A673 (cell line): ENCODE data around the gene PIP4K2A.

Experiments
- CTCF ChIP-seq: fragments of 300-800, 200-600 bp; sonication (generic); conservative IDR thresholded peaks from 2 replicates; pipeline ENCODE4 v1.5.1; 2017; ENCODE audit warnings: low read depth, mild to moderate bottlenecking, antibody characterized with exemption, low read length, moderate library complexity, mixed read lengths
- EZH2 ChIP-seq: fragments of 200-600 bp; sonication (generic); IDR thresholded peaks from 2 replicates; pipeline ENCODE4 v1.6.1; 2017; ENCODE audit warnings: borderline replicate concordance, low read depth, mild to moderate bottlenecking, mixed read lengths, antibody characterized with exemption, low read length; ENCODE audit not compliant: poor library complexity, severe bottlenecking

- TF ChIP-seq CTCF, result no peak
- no peak for TF ChIP-seq EZH2
Measured at GRCh38 chr10:22617051-22617450, 97.3 kb downstream of the PIP4K2A start.
